Measurements from ENCODE around the gene KNCN. TPM values are rescaled to one million over a fixed set of nuclear protein-coding genes. Genes with fewer than 3 reads are reported as not detected.

Gene KNCN
- total RNA-seq, 6 experiments from 2014 or later, result not detected

GRCh38 chr1:46549697-46550681 lies 1.5 kb downstream of the KNCN start:
- no peak overlapping the region for H3K4me3 ChIP-seq
- 35% methylated on average over 8 of the region's 20 CpGs for WGBS (ENCODE audit: insufficient coverage, low coverage, low lambda C conversion rate, missing lambda C conversion rate)
- no peaks in the 10 kb centered on the region for H3K4me1 ChIP-seq
- no peaks in the 10 kb centered on the region for H3K9me3 ChIP-seq
- no peak for DNase-seq
- intact Hi-C loops (cut with DNase I), result loop anchor here in 1 of 2 donors (10.0 kb wide), 1 partner anchor 105 kb away; no protein-coding TSS in a partner anchor
- TF ChIP-seq POLR2A (IDR thresholded peaks at IDR 0.05), result no peak
- TF ChIP-seq, protein P1, sequence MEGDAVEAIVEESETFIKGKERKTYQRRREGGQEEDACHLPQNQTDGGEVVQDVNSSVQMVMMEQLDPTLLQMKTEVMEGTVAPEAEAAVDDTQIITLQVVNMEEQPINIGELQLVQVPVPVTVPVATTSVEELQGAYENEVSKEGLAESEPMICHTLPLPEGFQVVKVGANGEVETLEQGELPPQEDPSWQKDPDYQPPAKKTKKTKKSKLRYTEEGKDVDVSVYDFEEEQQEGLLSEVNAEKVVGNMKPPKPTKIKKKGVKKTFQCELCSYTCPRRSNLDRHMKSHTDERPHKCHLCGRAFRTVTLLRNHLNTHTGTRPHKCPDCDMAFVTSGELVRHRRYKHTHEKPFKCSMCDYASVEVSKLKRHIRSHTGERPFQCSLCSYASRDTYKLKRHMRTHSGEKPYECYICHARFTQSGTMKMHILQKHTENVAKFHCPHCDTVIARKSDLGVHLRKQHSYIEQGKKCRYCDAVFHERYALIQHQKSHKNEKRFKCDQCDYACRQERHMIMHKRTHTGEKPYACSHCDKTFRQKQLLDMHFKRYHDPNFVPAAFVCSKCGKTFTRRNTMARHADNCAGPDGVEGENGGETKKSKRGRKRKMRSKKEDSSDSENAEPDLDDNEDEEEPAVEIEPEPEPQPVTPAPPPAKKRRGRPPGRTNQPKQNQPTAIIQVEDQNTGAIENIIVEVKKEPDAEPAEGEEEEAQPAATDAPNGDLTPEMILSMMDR (IDR thresholded peaks at IDR 0.05), result no peak
- H3K27me3 ChIP-seq, result no peaks in the 10 kb centered on the region
- H3K27ac ChIP-seq, result no peak overlapping the region
- peak in 1 of 4 donors; percentile 27 for ATAC-seq
- no peaks in the 10 kb centered on the region for H3K36me3 ChIP-seq

GRCh38 chr1:46547481-46548383 lies 3.7 kb downstream of the KNCN start:
- Histone ChIP-seq H3K27ac (no peak overlapping the region), H3K4me3 (no peak overlapping the region), H3K27me3 (no peaks in the 10 kb centered on the region), H3K4me1 (no peaks in the 10 kb centered on the region), H3K9me3 (no peaks in the 10 kb centered on the region), H3K36me3 (no peaks in the 10 kb centered on the region)
- intact Hi-C loops (cut with DNase I), result loop anchor here in 1 of 2 donors (10.0 kb wide), 1 partner anchor 103 kb away; no protein-coding TSS in a partner anchor
- DNase-seq (peak in 1 of 3 donors; percentile 43), ATAC-seq (peak; percentile 46 to 77 (median 66))
- whole genome bisulfite sequencing (ENCODE audit: insufficient coverage, low coverage, low lambda C conversion rate, missing lambda C conversion rate), result 17% methylated on average over 6 of the region's 22 CpGs
- TF ChIP-seq POLR2A (IDR thresholded peaks at IDR 0.05), result no peak
- TF ChIP-seq, protein P1 (IDR thresholded peaks at IDR 0.05), result peak in 3 of 4 donors; percentile 32 to 46 (median 44)

DNA sequence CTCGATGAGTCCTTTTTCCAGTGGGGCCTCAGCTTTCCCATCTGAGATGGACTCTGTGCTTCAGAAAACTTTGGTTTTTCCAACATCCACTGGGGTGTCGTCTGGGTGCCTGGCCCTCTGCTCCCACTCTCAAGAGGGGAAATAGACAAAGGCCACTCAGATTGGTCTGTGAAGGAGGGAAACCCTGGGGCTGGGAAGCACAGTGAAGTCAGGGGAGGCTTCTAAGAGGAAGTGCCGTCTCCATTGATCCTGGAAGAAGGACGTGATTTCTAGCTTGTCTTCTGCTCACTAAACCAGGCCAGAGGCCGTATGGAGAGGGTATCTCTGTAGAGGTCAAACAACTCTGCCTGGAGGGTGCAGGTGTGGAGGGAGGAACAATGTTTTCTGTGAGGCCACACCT lies 5.2 kb downstream of the KNCN start:
- H3K27me3 ChIP-seq, result no peaks in the 10 kb centered on the region
- intact Hi-C loops (cut with DNase I), result loop anchor here in 1 of 2 donors (10.0 kb wide), 1 partner anchor 101 kb away; no protein-coding TSS in a partner anchor
- H3K27ac ChIP-seq, result no peak overlapping the region
- no peak overlapping the region for H3K4me3 ChIP-seq
- H3K36me3 ChIP-seq, result no peaks in the 10 kb centered on the region
- TF ChIP-seq, protein P1 (IDR thresholded peaks at IDR 0.05), result no peak
- no peak for TF ChIP-seq POLR2A (IDR thresholded peaks at IDR 0.05)
- no peaks in the 10 kb centered on the region for H3K9me3 ChIP-seq
- ATAC-seq (no peak), DNase-seq (peak in 1 of 3 donors; percentile 7)
- H3K4me1 ChIP-seq, result no peaks in the 10 kb centered on the region
- 56% methylated on average over 5 of the region's 5 CpGs for WGBS (ENCODE audit: insufficient coverage, low coverage, low lambda C conversion rate, missing lambda C conversion rate)

- intact Hi-C loops (cut with DNase I), result loop anchor here in 1 of 2 donors (10.0 kb wide), 1 partner anchor 101 kb away; no protein-coding TSS in a partner anchor
These were observed 5.7 kb downstream of the KNCN start for GRCh38 chr1:46545784-46546183.

More at GRCh38 chr1:46545784-46546183, 5.7 kb downstream of the KNCN start:
- Histone ChIP-seq H3K27me3 (no peaks in the 10 kb centered on the region), H3K36me3 (no peaks in the 10 kb centered on the region), H3K9me3 (no peaks in the 10 kb centered on the region), H3K4me3 (no peak overlapping the region), H3K4me1 (no peaks in the 10 kb centered on the region), H3K27ac (no peak overlapping the region)
- DNase-seq (no peak), ATAC-seq (no peak)
- 60% methylated on average over 1 of the region's 3 CpGs for WGBS (ENCODE audit: insufficient coverage, low coverage, low lambda C conversion rate, missing lambda C conversion rate)
- TF ChIP-seq POLR2A (IDR thresholded peaks at IDR 0.05), result no peak
